Peyer's patch (tissue), 4 donors: ENCODE data around the gene FAR1.

Source experiments
- CTCF ChIP-seq, 6 experiments: fragments of 450-650 bp in 4 of 6; fragments of 200-600 bp in 2 of 6; sonication (generic) in 1 of 6; IDR thresholded peaks; one replicate each; pipeline ENCODE4 v1.5.1; 2017 to 2019; ENCODE audit warnings: antibody characterized with exemption in 6 of 6, mild to moderate bottlenecking in 3 of 6, moderate library complexity in 1 of 6
- POLR2A ChIP-seq, 2 donors: fragments of 450-650 bp; IDR thresholded peaks; one replicate each; pipeline ENCODE4 v1.5.1; 2017; ENCODE audit warnings: antibody characterized with exemption in 2 of 2, mild to moderate bottlenecking in 2 of 2, moderate library complexity in 2 of 2

GRCh38 chr11:13718394-13718793 lies 49.9 kb downstream of the FAR1 start:
- TF ChIP-seq CTCF (IDR thresholded peaks at IDR 0.05) (no peak), POLR2A (IDR thresholded peaks at IDR 0.05) (no peak)
